ENCODE data around the gene ZNF169.
"Not testable (repeated sequence)": the region's sequence is repeated elsewhere in the genome, so short reads cannot be mapped to it uniquely, and the experiment has no call there.

The ZNF169 gene

GRCh38 chr9:94270009-94270408 lies 10.9 kb downstream of the ZNF169 start:
- H2AFZ ChIP-seq (ENCODE audit: low read depth), result no peak overlapping the region
- no peak overlapping the region for H3K4me3 ChIP-seq (IDR thresholded peaks at IDR 0.05; ENCODE audit: insufficient read depth, low read depth, low read length)
- H3K4me2 ChIP-seq, result no peak overlapping the region
- no peaks in the 10 kb centered on the region for H4K20me1 ChIP-seq (ENCODE audit: insufficient read depth)
- no peak for TF ChIP-seq CTCF (conservative IDR thresholded peaks at IDR 0.05; ENCODE audit: low read depth, low read length)
- no peaks in the 10 kb centered on the region for H3K27me3 ChIP-seq (ENCODE audit: insufficient read depth, low read depth)
- peaks cover 9% of the 10 kb centered on the region; the same call in 1 of the 2 replicates for H3K79me2 ChIP-seq (ENCODE audit: insufficient read depth, low read depth)
- no peaks in the 10 kb centered on the region for H3K36me3 ChIP-seq (ENCODE audit: insufficient read depth)
- no peak overlapping the region for H3K27ac ChIP-seq
- H3K4me1 ChIP-seq (ENCODE audit: low read depth, poor library complexity, severe bottlenecking), result peaks cover 4% of the 10 kb centered on the region
- H3K9ac ChIP-seq, result no peak overlapping the region

GRCh38 chr9:94277029-94277428 lies 17.9 kb downstream of the ZNF169 start:
- H3K4me3 ChIP-seq (IDR thresholded peaks at IDR 0.05; ENCODE audit: insufficient read depth, low read depth, low read length); H2AFZ ChIP-seq (ENCODE audit: low read depth); H3K4me1 ChIP-seq (ENCODE audit: low read depth, poor library complexity, severe bottlenecking); H4K20me1 ChIP-seq (ENCODE audit: insufficient read depth); H3K27ac ChIP-seq; H3K79me2 ChIP-seq (ENCODE audit: insufficient read depth, low read depth); H3K27me3 ChIP-seq (ENCODE audit: insufficient read depth, low read depth); H3K9ac ChIP-seq; H3K36me3 ChIP-seq (ENCODE audit: insufficient read depth); H3K4me2 ChIP-seq: not testable (repeated sequence)

GRCh38 chr9:94277885-94278536 lies 18.9 kb downstream of the ZNF169 start:
- Histone ChIP-seq H3K4me3 (IDR thresholded peaks at IDR 0.05; ENCODE audit: insufficient read depth, low read depth, low read length) (no peak overlapping the region), H3K9ac (no peak overlapping the region), H3K27me3 (ENCODE audit: insufficient read depth, low read depth) (no peaks in the 10 kb centered on the region), H3K4me1 (ENCODE audit: low read depth, poor library complexity, severe bottlenecking) (no peaks in the 10 kb centered on the region), H3K4me2 (no peak overlapping the region), H3K27ac (no peak overlapping the region), H3K79me2 (ENCODE audit: insufficient read depth, low read depth) (0 out of 2 replicates have a peak, but pooled peaks cover 3% of the 10 kb centered on the region), H2AFZ (ENCODE audit: low read depth) (no peak overlapping the region), H3K36me3 (ENCODE audit: insufficient read depth) (no peaks in the 10 kb centered on the region), H4K20me1 (ENCODE audit: insufficient read depth) (no peaks in the 10 kb centered on the region)
- no peak for TF ChIP-seq CTCF (conservative IDR thresholded peaks at IDR 0.05; ENCODE audit: low read depth, low read length)

GRCh38 chr9:94280409-94280989 lies 21.4 kb downstream of the ZNF169 start:
- Histone ChIP-seq H3K79me2 (ENCODE audit: insufficient read depth, low read depth) (no peaks in the 10 kb centered on the region), H3K36me3 (ENCODE audit: insufficient read depth) (no peaks in the 10 kb centered on the region), H3K4me2 (no peak overlapping the region), H3K4me3 (IDR thresholded peaks at IDR 0.05; ENCODE audit: insufficient read depth, low read depth, low read length) (no peak overlapping the region), H3K27me3 (ENCODE audit: insufficient read depth, low read depth) (no peaks in the 10 kb centered on the region), H2AFZ (ENCODE audit: low read depth) (no peak overlapping the region), H3K27ac (no peak overlapping the region), H3K9ac (no peak overlapping the region), H3K4me1 (ENCODE audit: low read depth, poor library complexity, severe bottlenecking) (no peaks in the 10 kb centered on the region), H4K20me1 (ENCODE audit: insufficient read depth) (no peaks in the 10 kb centered on the region)
- no peak for TF ChIP-seq CTCF (conservative IDR thresholded peaks at IDR 0.05; ENCODE audit: low read depth, low read length)

GRCh38 chr9:94281101-94281500 lies 22.0 kb downstream of the ZNF169 start:
- Histone ChIP-seq H3K36me3 (ENCODE audit: insufficient read depth) (no peaks in the 10 kb centered on the region), H3K27ac (no peak overlapping the region), H3K4me3 (IDR thresholded peaks at IDR 0.05; ENCODE audit: insufficient read depth, low read depth, low read length) (no peak overlapping the region), H3K4me2 (no peak overlapping the region), H4K20me1 (ENCODE audit: insufficient read depth) (no peaks in the 10 kb centered on the region), H2AFZ (ENCODE audit: low read depth) (no peak overlapping the region), H3K9ac (no peak overlapping the region), H3K4me1 (ENCODE audit: low read depth, poor library complexity, severe bottlenecking) (no peaks in the 10 kb centered on the region), H3K79me2 (ENCODE audit: insufficient read depth, low read depth) (no peaks in the 10 kb centered on the region), H3K27me3 (ENCODE audit: insufficient read depth, low read depth) (no peaks in the 10 kb centered on the region)
- no peak for TF ChIP-seq CTCF (conservative IDR thresholded peaks at IDR 0.05; ENCODE audit: low read depth, low read length)

Measured in KMS-11 (cell line).